ENCODE data around the gene S1PR1.
"Not testable (repeated sequence)": the region's sequence is repeated elsewhere in the genome, so short reads cannot be mapped to it uniquely, and the experiment has no call there.

Gene S1PR1

DNA sequence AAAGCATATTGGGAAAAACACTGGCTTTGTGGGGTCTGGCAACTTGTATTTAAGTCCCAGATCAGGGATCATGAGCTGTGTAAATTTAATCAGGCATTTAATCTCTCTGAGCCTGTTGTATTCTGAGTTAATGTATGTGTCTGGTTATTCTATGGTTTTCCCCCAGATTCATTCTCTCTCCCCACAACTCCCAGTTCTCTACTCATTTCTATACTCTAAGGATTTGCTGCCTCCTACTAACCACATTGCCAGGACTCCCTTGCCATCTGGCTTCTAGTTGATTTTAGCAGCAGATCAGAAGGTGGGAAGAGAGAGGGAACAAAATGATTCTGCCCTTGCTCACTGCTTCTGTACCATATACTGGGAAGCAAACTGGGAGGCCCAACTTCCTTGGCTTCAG lies 31.4 kb upstream of the S1PR1 start:
- no peak for DNase-seq (ENCODE audit: low spot score)
- in situ Hi-C loops (cut with MboI; ENCODE audit: low sequenced_read_pairs, unreplicated experiment) = no loop called here

DNA sequence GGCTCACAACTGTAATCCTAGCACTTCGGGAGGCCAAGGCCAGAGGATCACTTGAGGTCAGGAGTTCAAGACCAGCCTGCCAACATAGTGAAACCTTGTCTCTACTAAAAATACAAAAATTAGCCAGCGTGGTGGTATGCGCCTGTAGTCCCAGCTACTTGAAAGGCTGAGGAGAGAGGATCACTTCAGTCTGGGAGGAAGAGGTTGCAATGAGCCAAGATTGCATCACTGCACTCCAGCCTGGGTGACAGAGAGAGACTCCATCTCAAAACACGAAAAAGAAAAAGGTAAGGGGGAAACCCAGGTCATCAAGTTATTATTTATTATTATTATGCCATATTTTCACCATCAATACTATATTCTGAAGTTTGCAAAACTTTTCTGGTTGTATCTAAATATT lies 30.7 kb upstream of the S1PR1 start:
- DNase-seq (ENCODE audit: low spot score); in situ Hi-C loops (cut with MboI; ENCODE audit: low sequenced_read_pairs, unreplicated experiment): not testable (repeated sequence)

More for the DNA sequence above, 31.4 kb upstream of the S1PR1 start:
- TF ChIP-seq, protein P1, sequence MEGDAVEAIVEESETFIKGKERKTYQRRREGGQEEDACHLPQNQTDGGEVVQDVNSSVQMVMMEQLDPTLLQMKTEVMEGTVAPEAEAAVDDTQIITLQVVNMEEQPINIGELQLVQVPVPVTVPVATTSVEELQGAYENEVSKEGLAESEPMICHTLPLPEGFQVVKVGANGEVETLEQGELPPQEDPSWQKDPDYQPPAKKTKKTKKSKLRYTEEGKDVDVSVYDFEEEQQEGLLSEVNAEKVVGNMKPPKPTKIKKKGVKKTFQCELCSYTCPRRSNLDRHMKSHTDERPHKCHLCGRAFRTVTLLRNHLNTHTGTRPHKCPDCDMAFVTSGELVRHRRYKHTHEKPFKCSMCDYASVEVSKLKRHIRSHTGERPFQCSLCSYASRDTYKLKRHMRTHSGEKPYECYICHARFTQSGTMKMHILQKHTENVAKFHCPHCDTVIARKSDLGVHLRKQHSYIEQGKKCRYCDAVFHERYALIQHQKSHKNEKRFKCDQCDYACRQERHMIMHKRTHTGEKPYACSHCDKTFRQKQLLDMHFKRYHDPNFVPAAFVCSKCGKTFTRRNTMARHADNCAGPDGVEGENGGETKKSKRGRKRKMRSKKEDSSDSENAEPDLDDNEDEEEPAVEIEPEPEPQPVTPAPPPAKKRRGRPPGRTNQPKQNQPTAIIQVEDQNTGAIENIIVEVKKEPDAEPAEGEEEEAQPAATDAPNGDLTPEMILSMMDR (IDR thresholded peaks at IDR 0.05; ENCODE audit: borderline replicate concordance, control extremely low read depth, extremely low read depth, insufficient read depth, missing control alignments) = no peak

DNA sequence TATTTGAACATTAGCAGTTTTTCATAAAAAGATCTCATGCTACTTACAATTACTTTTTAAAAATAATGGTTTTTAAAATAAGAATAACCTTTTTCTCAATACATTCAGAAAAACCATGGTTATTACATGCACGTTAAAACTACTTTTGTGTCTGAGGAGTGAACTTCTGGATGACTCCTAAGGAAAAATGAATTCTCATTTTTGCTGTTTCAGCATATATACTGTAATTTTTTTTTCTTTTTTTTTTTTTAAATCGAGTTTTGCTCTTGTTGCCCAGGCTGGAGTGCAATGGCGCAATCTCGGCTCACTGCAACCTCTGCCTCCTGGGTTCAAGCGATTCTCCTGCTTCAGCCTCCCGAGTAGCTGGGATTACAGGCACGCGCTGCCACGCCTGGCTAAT lies 29.5 kb upstream of the S1PR1 start:
- in situ Hi-C loops (cut with MboI; ENCODE audit: low sequenced_read_pairs, unreplicated experiment); DNase-seq (ENCODE audit: low spot score): not testable (repeated sequence)

DNA sequence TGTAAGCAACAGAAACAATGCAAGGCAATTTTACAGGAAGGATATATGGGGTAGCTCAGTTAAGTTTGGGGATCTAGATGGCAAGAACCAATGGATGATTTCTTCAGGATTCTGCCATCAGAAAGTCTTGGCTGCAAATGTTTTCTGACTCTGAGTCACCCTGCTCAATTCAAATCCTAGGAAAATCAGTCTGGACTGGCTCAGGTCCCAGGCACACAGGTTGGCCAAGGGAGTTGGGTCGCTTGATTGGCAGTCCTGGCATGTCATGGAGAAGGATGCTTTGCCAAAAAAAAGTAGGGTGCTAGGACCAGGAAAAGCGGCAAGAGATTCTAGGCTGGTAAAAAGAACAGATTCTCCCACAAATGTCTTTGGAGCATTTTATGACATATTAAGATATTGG lies 28.9 kb upstream of the S1PR1 start:
- in situ Hi-C loops (cut with MboI; ENCODE audit: low sequenced_read_pairs, unreplicated experiment) = no loop called here
- TF ChIP-seq, protein P1 (IDR thresholded peaks at IDR 0.05; ENCODE audit: borderline replicate concordance, control extremely low read depth, extremely low read depth, insufficient read depth, missing control alignments) = no peak
- no peak for DNase-seq (ENCODE audit: low spot score)

DNA sequence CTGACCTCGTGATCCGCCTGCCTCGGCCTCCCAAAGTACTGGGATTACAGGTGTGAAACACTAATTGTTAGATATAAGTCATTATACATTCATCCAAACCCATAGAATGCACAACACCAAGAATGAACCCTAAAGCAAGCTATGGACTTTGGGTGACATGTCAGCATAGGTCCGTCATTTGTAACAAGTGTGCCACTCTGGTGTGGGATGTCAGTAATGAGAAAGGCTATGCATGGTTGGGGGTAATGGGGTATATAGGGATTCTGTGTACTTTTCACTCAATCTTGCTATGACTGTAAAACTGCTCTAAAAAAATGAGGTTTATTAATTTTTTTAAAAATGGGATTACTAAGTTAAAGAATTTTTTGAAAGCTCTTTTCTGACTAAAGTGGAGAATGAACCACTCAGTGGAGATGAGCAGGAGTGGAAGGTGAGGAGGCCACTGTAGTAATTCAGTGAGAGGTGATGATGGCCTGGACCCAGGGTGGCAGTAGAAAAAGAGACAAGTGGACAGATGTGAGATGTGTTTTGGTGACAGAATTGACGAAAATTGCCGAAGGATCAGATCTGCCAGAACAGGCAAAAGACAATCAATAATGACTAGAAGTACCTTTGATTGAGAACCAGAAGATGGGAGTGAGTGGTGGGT lies 21.3 kb upstream of the S1PR1 start:
- TF ChIP-seq, protein P1 (IDR thresholded peaks at IDR 0.05; ENCODE audit: borderline replicate concordance, control extremely low read depth, extremely low read depth, insufficient read depth, missing control alignments) = no peak
- no peak for DNase-seq (ENCODE audit: low spot score)
- in situ Hi-C loops (cut with MboI; ENCODE audit: low sequenced_read_pairs, unreplicated experiment) = no loop called here

DNA sequence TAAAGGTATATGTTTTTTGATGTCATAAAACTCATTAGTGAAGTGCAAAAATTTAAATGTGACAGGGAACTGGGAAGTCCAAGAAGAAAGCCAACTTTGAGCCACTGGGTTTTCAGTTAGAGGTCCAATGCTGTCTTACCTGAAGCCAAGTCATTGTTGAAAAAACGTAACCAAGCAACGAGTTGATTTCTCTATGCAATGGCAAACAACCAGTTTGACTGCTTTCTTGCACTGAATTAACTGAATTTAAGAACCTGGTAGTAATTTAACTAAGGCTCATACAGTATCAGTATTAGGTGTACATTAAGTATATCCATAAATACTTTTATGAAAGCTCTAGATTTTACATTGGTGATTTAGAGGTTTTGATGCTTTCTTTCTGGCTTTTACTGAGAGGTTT lies 20.2 kb upstream of the S1PR1 start:
- no peak for DNase-seq (ENCODE audit: low spot score)
- TF ChIP-seq, protein P1 (IDR thresholded peaks at IDR 0.05; ENCODE audit: borderline replicate concordance, control extremely low read depth, extremely low read depth, insufficient read depth, missing control alignments) = no peak
- in situ Hi-C loops (cut with MboI; ENCODE audit: low sequenced_read_pairs, unreplicated experiment) = no loop called here

DNA sequence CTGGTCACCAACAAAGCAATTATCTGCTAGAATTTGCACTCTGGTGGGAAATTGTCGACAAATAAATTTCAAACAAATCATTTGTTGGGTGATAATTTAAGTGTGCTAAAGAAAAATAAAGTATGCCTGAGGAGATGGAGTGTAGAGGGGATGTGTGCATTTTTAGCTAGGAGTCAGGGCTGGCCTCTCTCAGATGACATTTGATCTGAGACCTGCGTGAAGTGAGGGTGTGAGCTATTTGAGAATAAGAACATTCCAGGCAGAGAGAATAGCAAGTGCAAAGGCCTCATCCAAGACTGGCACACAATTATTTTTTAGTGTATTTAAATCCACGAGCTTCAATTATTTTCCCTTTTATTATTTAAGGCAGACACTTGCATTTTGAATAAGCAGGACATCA lies 19.7 kb upstream of the S1PR1 start:
- in situ Hi-C loops (cut with MboI; ENCODE audit: low sequenced_read_pairs, unreplicated experiment) = no loop called here
- DNase-seq (ENCODE audit: low spot score) = no peak
- TF ChIP-seq, protein P1 (IDR thresholded peaks at IDR 0.05; ENCODE audit: borderline replicate concordance, control extremely low read depth, extremely low read depth, insufficient read depth, missing control alignments) = no peak

DNA sequence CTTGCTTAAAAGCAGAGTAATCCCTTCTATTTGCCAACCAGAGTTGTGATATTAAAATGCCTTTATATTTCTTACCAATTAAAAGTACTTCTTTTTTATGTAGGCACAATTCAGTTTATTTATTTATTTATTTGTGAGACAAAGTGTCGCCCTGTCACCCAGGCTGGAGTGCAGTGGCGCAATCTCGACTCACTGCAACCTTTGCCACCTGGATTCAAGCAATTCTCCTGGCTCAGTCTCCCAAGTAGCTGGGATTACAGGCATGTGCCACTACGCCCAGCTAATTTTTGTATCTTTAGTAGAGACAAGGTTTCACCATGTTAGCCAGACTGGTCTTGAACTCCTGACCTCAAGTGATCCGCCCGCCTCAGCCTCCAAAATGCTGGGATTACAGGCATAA lies 17.9 kb upstream of the S1PR1 start:
- in situ Hi-C loops (cut with MboI; ENCODE audit: low sequenced_read_pairs, unreplicated experiment); DNase-seq (ENCODE audit: low spot score): not testable (repeated sequence)

All from GM13976 (cell line).